ENCODE data around the gene REC114.

The REC114 gene

GRCh38 chr15:73608941-73609340 lies 166.0 kb downstream of the REC114 start:
- Histone ChIP-seq H3K4me3 (ENCODE audit: low read length) (no peak overlapping the region), H3K4me1 (ENCODE audit: insufficient read depth, low read length) (no peaks in the 10 kb centered on the region)

More at GRCh38 chr15:73608941-73609340, 166.0 kb downstream of the REC114 start:
- Histone ChIP-seq H3K9me3 (ENCODE audit: low read length) (no peaks in the 10 kb centered on the region), H3K36me3 (ENCODE audit: insufficient read depth, low read length) (no peaks in the 10 kb centered on the region), H3K27me3 (ENCODE audit: insufficient read depth, low read length) (no peaks in the 10 kb centered on the region), H2AFZ (ENCODE audit: low read depth, low read length) (no peak overlapping the region)

Measured in neuron (in vitro differentiated cells).